ENCODE data around the gene SUSD6. TPM values are rescaled to one million over a fixed set of nuclear protein-coding genes. Genes with fewer than 3 reads are reported as not detected.

SUSD6 gene
- total RNA-seq, 1 experiment from 2014 or later = 21.5 TPM

GRCh38 chr14:69610020-69610873, 1.1 kb upstream of the SUSD6 start:
- Mint-ChIP-seq H3K4me1 (ENCODE audit: low read depth, unreplicated experiment) (peaks cover 55% of the 10 kb centered on the region), H3K27me3 (ENCODE audit: insufficient read depth, unreplicated experiment) (no peaks in the 10 kb centered on the region), H3K36me3 (ENCODE audit: insufficient read depth, unreplicated experiment) (peaks cover 6% of the 10 kb centered on the region), H3K27ac (ENCODE audit: unreplicated experiment) (no peak overlapping the region), H3K9me3 (ENCODE audit: unreplicated experiment) (no peaks in the 10 kb centered on the region), H3K4me3 (ENCODE audit: unreplicated experiment) (peak overlapping the region; percentile 91)
- intact Hi-C loops (cut with micrococcal nuclease; ENCODE audit: unreplicated experiment) = no loop called here
- no peak for TF ChIP-seq CTCF (IDR thresholded peaks at IDR 0.05; ENCODE audit: insufficient read depth in 1 of 2, low read depth in 1 of 2, low read length in 1 of 2, severe bottlenecking in 1 of 2, unreplicated experiment in 1 of 2)
- Histone ChIP-seq H3K4me3 (ENCODE audit: low read depth, low read length) (peak overlapping the region; percentile 49), H3K27me3 (replicated peaks; ENCODE audit: control insufficient read depth, insufficient read depth, low read length) (no peaks in the 10 kb centered on the region), H3K36me3 (ENCODE audit: control insufficient read depth, insufficient read depth, low read length) (no peaks in the 10 kb centered on the region), H3K4me1 (peaks cover 46% of the 10 kb centered on the region), H3K9me3 (no peaks in the 10 kb centered on the region)
- ChIA-PET POLR2A (no interaction called here), CTCF (interaction anchor here (0.6 to 1.1 kb wide), 3 partner anchors 26 to 117 kb away, joined by 3 read pairs; no protein-coding TSS in a partner anchor)
- no TSS peak for BruUV-seq (replicated peaks)
- no peak for DNase-seq

- Mint-ChIP-seq H3K9me3 (ENCODE audit: unreplicated experiment) (no peaks in the 10 kb centered on the region), H3K27me3 (ENCODE audit: insufficient read depth, unreplicated experiment) (no peaks in the 10 kb centered on the region), H3K36me3 (ENCODE audit: insufficient read depth, unreplicated experiment) (peaks cover 6% of the 10 kb centered on the region), H3K4me3 (ENCODE audit: unreplicated experiment) (peak overlapping the region; percentile 91), H3K27ac (ENCODE audit: unreplicated experiment) (no peak overlapping the region), H3K4me1 (ENCODE audit: low read depth, unreplicated experiment) (peaks cover 56% of the 10 kb centered on the region)
- no peak for DNase-seq
- Histone ChIP-seq H3K4me3 (ENCODE audit: low read depth, low read length) (peak overlapping the region; percentile 49), H3K27me3 (replicated peaks; ENCODE audit: control insufficient read depth, insufficient read depth, low read length) (no peaks in the 10 kb centered on the region), H3K4me1 (peaks cover 42% of the 10 kb centered on the region), H3K9me3 (no peaks in the 10 kb centered on the region), H3K36me3 (ENCODE audit: control insufficient read depth, insufficient read depth, low read length) (no peaks in the 10 kb centered on the region)
- TF ChIP-seq CTCF (IDR thresholded peaks at IDR 0.05; ENCODE audit: insufficient read depth in 1 of 2, low read depth in 1 of 2, low read length in 1 of 2, severe bottlenecking in 1 of 2, unreplicated experiment in 1 of 2) = no peak
- ChIA-PET CTCF (interaction anchor here (0.6 to 1.0 kb wide), 2 partner anchors 31 to 116 kb away, joined by 3 read pairs; no protein-coding TSS in a partner anchor), POLR2A (interaction anchor here (0.5 to 1.2 kb wide), 2 partner anchors 103 to 156 kb away, joined by 4 to 6 read pairs; partner anchors contain the start of gene SRSF5)
- intact Hi-C loops (cut with micrococcal nuclease; ENCODE audit: unreplicated experiment) = no loop called here
- no TSS peak for BruUV-seq (replicated peaks)
Measured at GRCh38 chr14:69610874-69611171, 573 bp upstream of the SUSD6 start.

- Mint-ChIP-seq H3K27ac (ENCODE audit: unreplicated experiment) (peak overlapping the region; percentile 78), H3K4me1 (ENCODE audit: low read depth, unreplicated experiment) (peaks cover 44% of the 10 kb centered on the region), H3K27me3 (ENCODE audit: insufficient read depth, unreplicated experiment) (no peaks in the 10 kb centered on the region), H3K9me3 (ENCODE audit: unreplicated experiment) (no peaks in the 10 kb centered on the region), H3K4me3 (ENCODE audit: unreplicated experiment) (peak overlapping the region; percentile 91), H3K36me3 (ENCODE audit: insufficient read depth, unreplicated experiment) (peaks cover 6% of the 10 kb centered on the region)
- H3K4me3 ChIP-seq (ENCODE audit: low read depth, low read length) = peak overlapping the region; percentile 67
- DNase-seq = no peak
- BruUV-seq (replicated peaks) = no TSS peak
- TF ChIP-seq CTCF (IDR thresholded peaks at IDR 0.05; ENCODE audit: insufficient read depth in 1 of 2, low read depth in 1 of 2, low read length in 1 of 2, severe bottlenecking in 1 of 2, unreplicated experiment in 1 of 2) = no peak
- POLR2A ChIA-PET = interaction anchor here (0.6 to 1.2 kb wide), 2 partner anchors 154 to 720 kb away, joined by 4 to 5 read pairs; partner anchors contain the start of gene SRSF5
- no peaks in the 10 kb centered on the region for H3K36me3 ChIP-seq (ENCODE audit: control insufficient read depth, insufficient read depth, low read length)
- CTCF ChIA-PET = interaction anchor here (0.7 to 1.6 kb wide), 4 partner anchors 13 to 141 kb away, joined by 3 to 4 read pairs (median 3); no protein-coding TSS in a partner anchor
- intact Hi-C loops (cut with micrococcal nuclease; ENCODE audit: unreplicated experiment) = loop anchor here (2.0 kb wide), 1 partner anchor 21 kb away; no protein-coding TSS in a partner anchor
- no peaks in the 10 kb centered on the region for H3K27me3 ChIP-seq (replicated peaks; ENCODE audit: control insufficient read depth, insufficient read depth, low read length)
- H3K9me3 ChIP-seq = no peaks in the 10 kb centered on the region
- peaks cover 28% of the 10 kb centered on the region for H3K4me1 ChIP-seq
Measured at GRCh38 chr14:69612014-69612782, 802 bp downstream of the SUSD6 start.

Measured in Caco-2 (cell line).